Astrocyte of the cerebellum (primary cell): ENCODE data around the gene ARHGAP20.

Experiments
- DNase-seq: peaks from one replicate; pipeline ENCODE4 v3.0.0-alpha.2; 2011; ENCODE audit warnings: low read depth
- H3K4me3 ChIP-seq: 2 replicates; pipeline ENCODE4 v1.5.1; 2011; ENCODE audit warnings: mild to moderate bottlenecking, low read depth, low read length, moderate library complexity
- CTCF ChIP-seq: IDR thresholded peaks from 2 replicates; pipeline ENCODE4 v1.5.1; 2012; ENCODE audit warnings: low read length, low read depth, moderate library complexity, mild to moderate bottlenecking; ENCODE audit errors: missing control alignments
- in situ Hi-C: cut with HindIII; loops from 2 replicates; pipeline ENCODE4 v1.10.0; 2017; ENCODE audit warnings: low sequenced_read_pairs

The ARHGAP20 gene

GRCh38 chr11:110724358-110724757 lies 12.1 kb upstream of the ARHGAP20 start:
- in situ Hi-C loops: no loop called here
- H3K4me3 ChIP-seq: no peak overlapping the region
- TF ChIP-seq CTCF: no peak
- DNase-seq: no peak

GRCh38 chr11:110720431-110721275 lies 8.4 kb upstream of the ARHGAP20 start:
- no peak for TF ChIP-seq CTCF
- in situ Hi-C loops: no loop called here
- no peak overlapping the region for H3K4me3 ChIP-seq
- no peak for DNase-seq

- no peak for TF ChIP-seq CTCF
- in situ Hi-C loops: loop anchor here (5.0 kb wide), 1 partner anchor 61 kb away; no protein-coding TSS in a partner anchor
Observed at GRCh38 chr11:110716361-110716760, 4.1 kb upstream of the ARHGAP20 start.

GRCh38 chr11:110715541-110715940 lies 3.3 kb upstream of the ARHGAP20 start:
- in situ Hi-C loops: loop anchor here (5.0 kb wide), 1 partner anchor 62 kb away; no protein-coding TSS in a partner anchor
- no peak overlapping the region for H3K4me3 ChIP-seq
- no peak for DNase-seq
- TF ChIP-seq CTCF: no peak

More at GRCh38 chr11:110716361-110716760, 4.1 kb upstream of the ARHGAP20 start:
- DNase-seq: no peak
- no peak overlapping the region for H3K4me3 ChIP-seq

- DNase-seq: no peak
- peak overlapping the region; percentile 68 for H3K4me3 ChIP-seq
- in situ Hi-C loops: no loop called here
- no peak for TF ChIP-seq CTCF
Observed at GRCh38 chr11:110713449-110713776, 1.2 kb upstream of the ARHGAP20 start.

GRCh38 chr11:110712659-110713448 lies 617 bp upstream of the ARHGAP20 start:
- DNase-seq: peak; percentile 34
- H3K4me3 ChIP-seq: peak overlapping the region; percentile 68
- in situ Hi-C loops: no loop called here
- peak; percentile 29 for TF ChIP-seq CTCF
